Measurements from ENCODE around the gene ITPR2.

ITPR2 gene

GRCh38 chr12:26715232-26715631 is 117.8 kb downstream of the ITPR2 start:
- TF ChIP-seq CTCF (IDR thresholded peaks at IDR 0.05; ENCODE audit: low read depth, low read length) = no peak
- no peak for DNase-seq (ENCODE audit: extremely low read depth, low read depth)

GRCh38 chr12:26713885-26714383 is 119.1 kb downstream of the ITPR2 start:
- TF ChIP-seq CTCF (IDR thresholded peaks at IDR 0.05; ENCODE audit: low read depth, low read length) = no peak
- no peak for DNase-seq (ENCODE audit: extremely low read depth, low read depth)

- no peak for DNase-seq (ENCODE audit: extremely low read depth, low read depth)
- no peak for TF ChIP-seq CTCF (IDR thresholded peaks at IDR 0.05; ENCODE audit: low read depth, low read length)
Observed at GRCh38 chr12:26712892-26713291, 120.1 kb downstream of the ITPR2 start.

- TF ChIP-seq CTCF (IDR thresholded peaks at IDR 0.05; ENCODE audit: low read depth, low read length) = no peak
- DNase-seq (ENCODE audit: extremely low read depth, low read depth) = no peak
Observed at GRCh38 chr12:26711569-26711968, 121.4 kb downstream of the ITPR2 start.

GRCh38 chr12:26711072-26711471 is 121.9 kb downstream of the ITPR2 start:
- peak; percentile 72 for DNase-seq (ENCODE audit: extremely low read depth, low read depth)
- no peak for TF ChIP-seq CTCF (IDR thresholded peaks at IDR 0.05; ENCODE audit: low read depth, low read length)

- DNase-seq (ENCODE audit: extremely low read depth, low read depth) = no peak
Observed at GRCh38 chr12:26705851-26706250, 127.1 kb downstream of the ITPR2 start.

More at GRCh38 chr12:26705851-26706250, 127.1 kb downstream of the ITPR2 start:
- no peak for TF ChIP-seq CTCF (IDR thresholded peaks at IDR 0.05; ENCODE audit: low read depth, low read length)
